GM10847 (cell line): ENCODE measurements around the gene SEMA7A.
A peak's percentile ranks its signal among the peaks of the same experiment; 100 is the strongest.

Experiments used
- POLR2A ChIP-seq: IDR thresholded peaks from 2 replicates; pipeline ENCODE4 v1.6.1; 2011; ENCODE audit not compliant: insufficient read length; ENCODE audit errors: extremely low read depth

SEMA7A gene

GRCh38 chr15:74414081-74414580 is 19.6 kb downstream of the SEMA7A start:
- no peak for TF ChIP-seq POLR2A

GRCh38 chr15:74413350-74414080 is 20.2 kb downstream of the SEMA7A start:
- TF ChIP-seq POLR2A: no peak

- TF ChIP-seq POLR2A: no peak
Observed at GRCh38 chr15:74412159-74412558, 21.6 kb downstream of the SEMA7A start.

- TF ChIP-seq POLR2A: no peak
Observed at GRCh38 chr15:74411686-74412085, 22.1 kb downstream of the SEMA7A start.

- no peak for TF ChIP-seq POLR2A
Observed at GRCh38 chr15:74410502-74410901, 23.3 kb downstream of the SEMA7A start.

GRCh38 chr15:74409225-74409624 is 24.5 kb downstream of the SEMA7A start:
- no peak for TF ChIP-seq POLR2A

- no peak for TF ChIP-seq POLR2A
Observed at GRCh38 chr15:74408815-74409214, 24.9 kb downstream of the SEMA7A start.

GRCh38 chr15:74408385-74408784 is 25.4 kb downstream of the SEMA7A start:
- no peak for TF ChIP-seq POLR2A

- TF ChIP-seq POLR2A: peak; percentile 40
Observed at GRCh38 chr15:74406992-74407705, 26.6 kb downstream of the SEMA7A start.

GRCh38 chr15:74406517-74406916 is 27.2 kb downstream of the SEMA7A start:
- TF ChIP-seq POLR2A: no peak

- TF ChIP-seq POLR2A: no peak
Observed at GRCh38 chr15:74405823-74406222, 27.9 kb downstream of the SEMA7A start.

GRCh38 chr15:74403991-74404563 is 29.7 kb downstream of the SEMA7A start:
- no peak for TF ChIP-seq POLR2A

- TF ChIP-seq POLR2A: no peak
Observed at GRCh38 chr15:74403588-74403919, 30.2 kb downstream of the SEMA7A start.

- no peak for TF ChIP-seq POLR2A
Observed at GRCh38 chr15:74402873-74403587, 30.7 kb downstream of the SEMA7A start.

GRCh38 chr15:74402337-74402841 is 31.4 kb downstream of the SEMA7A start:
- TF ChIP-seq POLR2A: no peak

- peak; percentile 2 for TF ChIP-seq POLR2A
Observed at GRCh38 chr15:74400915-74401757, 32.6 kb downstream of the SEMA7A start.
